Measurements from ENCODE around the gene HTT. TPM values are rescaled to one million over a fixed set of nuclear protein-coding genes. Genes with fewer than 3 reads are reported as not detected.

HTT gene
- total RNA-seq, 1 experiment from 2014 or later: 66.8 TPM

DNA sequence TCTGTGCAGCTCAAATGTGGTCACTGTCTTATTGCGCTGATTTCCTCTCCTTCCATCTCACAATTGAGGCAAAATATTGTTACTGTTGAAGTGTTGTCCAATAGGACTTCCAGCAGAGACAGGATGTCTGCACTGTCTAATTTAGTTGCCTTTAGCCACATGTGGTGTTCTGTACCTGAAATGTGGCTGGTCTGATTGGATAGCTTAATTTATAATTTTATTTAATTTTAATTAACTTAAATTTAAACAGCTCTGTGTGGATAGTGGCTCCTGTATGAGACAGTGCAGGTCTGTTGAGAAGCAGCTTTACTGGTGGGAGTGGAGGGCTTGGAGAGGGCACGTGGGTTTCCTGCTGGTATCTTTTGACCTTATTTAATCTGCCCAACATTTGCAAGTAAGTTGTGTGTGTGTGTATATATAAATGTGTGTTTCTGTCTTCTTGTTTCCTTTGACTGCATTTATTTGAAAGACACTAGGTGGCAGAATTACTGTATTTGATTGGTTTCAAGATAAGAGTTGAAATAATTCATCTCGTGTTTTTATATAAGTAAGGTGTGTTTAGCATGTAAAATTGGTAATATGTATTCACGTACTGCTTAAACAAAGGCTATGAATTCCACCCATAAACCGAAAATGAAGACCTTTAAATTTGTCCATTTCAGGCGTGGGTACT is 119.2 kb downstream of the HTT start:
- no TSS peak for BruUV-seq (replicated peaks)
- TF ChIP-seq EZH2 (IDR thresholded peaks at IDR 0.05; ENCODE audit: borderline replicate concordance, low read depth, low read length, poor library complexity, severe bottlenecking) (no peak), CTCF (conservative IDR thresholded peaks at IDR 0.05; ENCODE audit: low read depth, low read length) (peak; percentile 52)
- H3K9me3 ChIP-seq (ENCODE audit: low read depth, low read length, poor library complexity, severe bottlenecking): no peaks in the 10 kb centered on the region
- no peak overlapping the region for H3K27ac ChIP-seq (ENCODE audit: low read depth, low read length, poor library complexity, severe bottlenecking)
- intact Hi-C loops (cut with micrococcal nuclease; ENCODE audit: unreplicated experiment): loop anchor here (10.0 kb wide), 1 partner anchor 251 kb away; the partner anchor contains the start of gene HGFAC
- H3K4me1 ChIP-seq (ENCODE audit: insufficient read depth, low read length, poor library complexity, severe bottlenecking): no peaks in the 10 kb centered on the region
- ChIA-PET CTCF (interaction anchor here (0.9 kb wide), 1 partner anchor 287 kb away, joined by 3 read pairs; no protein-coding TSS in a partner anchor), POLR2A (ENCODE audit: low non-redundant PET) (no interaction called here)
- no peaks in the 10 kb centered on the region for H3K27me3 ChIP-seq (replicated peaks; ENCODE audit: insufficient read depth, low read depth, low read length, poor library complexity)
- H3K36me3 ChIP-seq (ENCODE audit: insufficient read depth, low read length, poor library complexity, severe bottlenecking): peaks cover 16% of the 10 kb centered on the region
- peak; percentile 19 for DNase-seq (ENCODE audit: low spot score)
- no peak overlapping the region for H3K4me3 ChIP-seq (ENCODE audit: low read depth, low read length, poor library complexity, severe bottlenecking)

GRCh38 chr4:3196670-3197359 is 122.3 kb downstream of the HTT start:
- Histone ChIP-seq H3K4me1 (ENCODE audit: insufficient read depth, low read length, poor library complexity, severe bottlenecking) (peaks cover 2% of the 10 kb centered on the region), H3K9me3 (ENCODE audit: low read depth, low read length, poor library complexity, severe bottlenecking) (no peaks in the 10 kb centered on the region), H3K4me3 (ENCODE audit: low read depth, low read length, poor library complexity, severe bottlenecking) (no peak overlapping the region), H3K27ac (ENCODE audit: low read depth, low read length, poor library complexity, severe bottlenecking) (no peak overlapping the region), H3K27me3 (replicated peaks; ENCODE audit: insufficient read depth, low read depth, low read length, poor library complexity) (no peaks in the 10 kb centered on the region), H3K36me3 (ENCODE audit: insufficient read depth, low read length, poor library complexity, severe bottlenecking) (peaks cover 10% of the 10 kb centered on the region)
- DNase-seq (ENCODE audit: low spot score): no peak
- CTCF ChIA-PET: no interaction called here
- TF ChIP-seq CTCF (conservative IDR thresholded peaks at IDR 0.05; ENCODE audit: low read depth, low read length): no peak
- no peak for TF ChIP-seq EZH2 (IDR thresholded peaks at IDR 0.05; ENCODE audit: borderline replicate concordance, low read depth, low read length, poor library complexity, severe bottlenecking)
- no TSS peak for BruUV-seq (replicated peaks)
- intact Hi-C loops (cut with micrococcal nuclease; ENCODE audit: unreplicated experiment): loop anchor here (10.0 kb wide), 1 partner anchor 248 kb away; the partner anchor contains the start of gene HGFAC
- POLR2A ChIA-PET (ENCODE audit: low non-redundant PET): no interaction called here

GRCh38 chr4:3197366-3198105 is 123.1 kb downstream of the HTT start:
- no peaks in the 10 kb centered on the region for H3K9me3 ChIP-seq (ENCODE audit: low read depth, low read length, poor library complexity, severe bottlenecking)
- no peaks in the 10 kb centered on the region for H3K27me3 ChIP-seq (replicated peaks; ENCODE audit: insufficient read depth, low read depth, low read length, poor library complexity)
- peaks cover 10% of the 10 kb centered on the region for H3K36me3 ChIP-seq (ENCODE audit: insufficient read depth, low read length, poor library complexity, severe bottlenecking)
- BruUV-seq (replicated peaks): no TSS peak
- ChIA-PET POLR2A (ENCODE audit: low non-redundant PET) (no interaction called here), CTCF (no interaction called here)
- H3K4me1 ChIP-seq (ENCODE audit: insufficient read depth, low read length, poor library complexity, severe bottlenecking): peaks cover 5% of the 10 kb centered on the region
- H3K27ac ChIP-seq (ENCODE audit: low read depth, low read length, poor library complexity, severe bottlenecking): no peak overlapping the region
- TF ChIP-seq EZH2 (IDR thresholded peaks at IDR 0.05; ENCODE audit: borderline replicate concordance, low read depth, low read length, poor library complexity, severe bottlenecking) (no peak), CTCF (conservative IDR thresholded peaks at IDR 0.05; ENCODE audit: low read depth, low read length) (no peak)
- intact Hi-C loops (cut with micrococcal nuclease; ENCODE audit: unreplicated experiment): loop anchor here (10.0 kb wide), 1 partner anchor 247 kb away; the partner anchor contains the start of gene HGFAC
- H3K4me3 ChIP-seq (ENCODE audit: low read depth, low read length, poor library complexity, severe bottlenecking): no peak overlapping the region
- DNase-seq (ENCODE audit: low spot score): no peak
